Caco-2 (cell line): ENCODE results near the gene SYNPO. TPM values are rescaled to one million over a fixed set of nuclear protein-coding genes. Genes with fewer than 3 reads are reported as not detected.

ENCODE experiments used
- BruUV-seq: library from RNA; stranded (reverse); fragments of 400-500 nt; replicated peaks from 2 replicates; lab custom pipeline; 2021; lab: Mats Ljungman, UMichigan
- CTCF ChIA-PET: fragments of 300-600 bp; sonication (Branson Sonifier 250); formaldehyde crosslinking; loops from one replicate; lab custom pipeline; 2022; ENCODE audit warnings: antibody characterized with exemption; lab: Charles Lee
- POLR2A ChIA-PET: fragments of 300-600 bp; sonication (Branson Sonifier 250); formaldehyde crosslinking; loops from one replicate; lab custom pipeline; 2022; ENCODE audit warnings: antibody characterized with exemption; lab: Charles Lee
- DNase-seq, 2 experiments: peaks; one replicate each; pipeline versions ENCODE4 v3.0.0 to v3.0.0-alpha.2; 2020 to 2022
- H3K27me3 ChIP-seq: replicated peaks from 2 replicates; pipeline ENCODE4 v1.6.0; 2011; ENCODE audit warnings: low read length; ENCODE audit not compliant: control insufficient read depth, insufficient read depth
- H3K36me3 ChIP-seq: 2 replicates; pipeline ENCODE4 v1.5.1; 2011; ENCODE audit warnings: low read length; ENCODE audit not compliant: control insufficient read depth, insufficient read depth
- H3K4me1 ChIP-seq: fragments of 250-450 bp; sonication (Bioruptor Pico); 2 replicates; pipeline ENCODE4 v1.5.1; 2020; ENCODE audit warnings: mild to moderate bottlenecking
- H3K4me3 ChIP-seq: 2 replicates; pipeline ENCODE4 v1.5.1; 2011; ENCODE audit warnings: low read depth, mild to moderate bottlenecking, control low read depth, low read length
- H3K9me3 ChIP-seq: fragments of 250-450 bp; sonication (Bioruptor Pico); 2 replicates; pipeline ENCODE4 v1.5.1; 2020; ENCODE audit warnings: mild to moderate bottlenecking, moderate library complexity
- H3K27ac Mint-ChIP-seq: one replicate; pipeline ENCODE4 v1.8.0; 2022; ENCODE audit warnings: mixed read lengths; ENCODE audit not compliant: unreplicated experiment
- H3K27me3 Mint-ChIP-seq: one replicate; pipeline ENCODE4 v1.8.0; 2022; ENCODE audit warnings: mixed read lengths; ENCODE audit not compliant: insufficient read depth, unreplicated experiment
- H3K36me3 Mint-ChIP-seq: one replicate; pipeline ENCODE4 v1.8.0; 2022; ENCODE audit warnings: mild to moderate bottlenecking, mixed read lengths; ENCODE audit not compliant: insufficient read depth, unreplicated experiment
- H3K4me1 Mint-ChIP-seq: one replicate; pipeline ENCODE4 v1.8.0; 2022; ENCODE audit warnings: low read depth, mixed read lengths; ENCODE audit not compliant: unreplicated experiment
- H3K4me3 Mint-ChIP-seq: one replicate; pipeline ENCODE4 v1.8.0; 2022; ENCODE audit warnings: mild to moderate bottlenecking, moderate library complexity, mixed read lengths; ENCODE audit not compliant: unreplicated experiment
- H3K9me3 Mint-ChIP-seq: one replicate; pipeline ENCODE4 v1.8.0; 2022; ENCODE audit warnings: mixed read lengths; ENCODE audit not compliant: unreplicated experiment
- CTCF ChIP-seq, 2 experiments: fragments of 200-600 bp in 1 of 2; IDR thresholded peaks; 1 replicate in 1 of 2; 2 replicates in 1 of 2; pipeline versions ENCODE4 v1.5.1 to v1.8.0; 2011 to 2022; ENCODE audit warnings: antibody characterized with exemption in 1 of 2, control low read depth in 1 of 2, inconsistent platforms in 1 of 2, low read depth in 1 of 2, low read length in 1 of 2, mild to moderate bottlenecking in 1 of 2, moderate library complexity in 1 of 2; ENCODE audit not compliant: insufficient read depth in 1 of 2, severe bottlenecking in 1 of 2, unreplicated experiment in 1 of 2
- intact Hi-C: fragments of 100-400 bp; cut with micrococcal nuclease; formaldehyde crosslinking; loops from one replicate; pipeline ENCODE4 v1.10.0; 2022; ENCODE audit not compliant: unreplicated experiment
- total RNA-seq: library from RNA; stranded (reverse); gene quantifications from 2 replicates; pipeline ENCODE4 v1.2.3, GENCODE V29; 2022

Gene SYNPO
- total RNA-seq, 1 experiment from 2014 or later: 25.1 TPM

GRCh38 chr5:150661086-150661485, 20.6 kb downstream of the SYNPO start, which contains the start of gene MYOZ3:
Gene MYOZ3, plus strand, starts transcription at chr5:150661251. Its CDS starts 1,691 bp downstream, at chr5:150662942.
- peaks cover 26% of the 10 kb centered on the region for H3K36me3 Mint-ChIP-seq
- BruUV-seq: no TSS peak
- no peaks in the 10 kb centered on the region for H3K36me3 ChIP-seq
- no peak within 1 kb of the TSS for H3K4me3 ChIP-seq
- no peak within 1 kb of the TSS for H3K4me3 Mint-ChIP-seq
- H3K9me3 ChIP-seq: no peaks in the 10 kb centered on the region
- H3K27ac Mint-ChIP-seq: no peak within 1 kb of the TSS
- peaks cover 9% of the 10 kb centered on the region for H3K4me1 Mint-ChIP-seq
- intact Hi-C loops: no loop called here
- H3K27me3 ChIP-seq: no peaks in the 10 kb centered on the region
- peaks cover 4% of the 10 kb centered on the region; the same call in 1 of the 2 replicates for H3K4me1 ChIP-seq
- no peaks in the 10 kb centered on the region for H3K27me3 Mint-ChIP-seq
- CTCF ChIA-PET: interaction anchor here (0.9 to 10.7 kb wide), 3 partner anchors 100 to 186 kb away, joined by 3 to 56 read pairs (median 3); no protein-coding TSS in a partner anchor
- POLR2A ChIA-PET: interaction anchor here (0.6 kb wide), 2 partner anchors 40 to 212 kb away, joined by 3 to 4 read pairs; partner anchors contain the start of gene RBM22
- no peak for DNase-seq
- TF ChIP-seq CTCF (IDR thresholded peaks at IDR 0.05; ENCODE audit: insufficient read depth in 1 of 2, low read depth in 1 of 2, low read length in 1 of 2, severe bottlenecking in 1 of 2, unreplicated experiment in 1 of 2): no peak
- no peaks in the 10 kb centered on the region for H3K9me3 Mint-ChIP-seq

GRCh38 chr5:150661821-150662596, 21.5 kb downstream of the SYNPO start:
- Histone ChIP-seq H3K36me3 (no peaks in the 10 kb centered on the region), H3K9me3 (no peaks in the 10 kb centered on the region), H3K4me3 (no peak overlapping the region), H3K4me1 (peaks cover 4% of the 10 kb centered on the region; the same call in 1 of the 2 replicates), H3K27me3 (no peaks in the 10 kb centered on the region)
- H3K9me3 Mint-ChIP-seq: no peaks in the 10 kb centered on the region
- H3K36me3 Mint-ChIP-seq: peaks cover 17% of the 10 kb centered on the region
- no peak for DNase-seq
- H3K4me1 Mint-ChIP-seq: peaks cover 9% of the 10 kb centered on the region
- no peak overlapping the region for H3K4me3 Mint-ChIP-seq
- no peaks in the 10 kb centered on the region for H3K27me3 Mint-ChIP-seq
- BruUV-seq: no TSS peak
- ChIA-PET POLR2A (interaction anchor here (0.6 kb wide), 1 partner anchor 213 kb away, joined by 4 read pairs; no protein-coding TSS in a partner anchor), CTCF (no interaction called here)
- no peak overlapping the region for H3K27ac Mint-ChIP-seq
- intact Hi-C loops: no loop called here
- TF ChIP-seq CTCF (IDR thresholded peaks at IDR 0.05; ENCODE audit: insufficient read depth in 1 of 2, low read depth in 1 of 2, low read length in 1 of 2, severe bottlenecking in 1 of 2, unreplicated experiment in 1 of 2): no peak

DNA sequence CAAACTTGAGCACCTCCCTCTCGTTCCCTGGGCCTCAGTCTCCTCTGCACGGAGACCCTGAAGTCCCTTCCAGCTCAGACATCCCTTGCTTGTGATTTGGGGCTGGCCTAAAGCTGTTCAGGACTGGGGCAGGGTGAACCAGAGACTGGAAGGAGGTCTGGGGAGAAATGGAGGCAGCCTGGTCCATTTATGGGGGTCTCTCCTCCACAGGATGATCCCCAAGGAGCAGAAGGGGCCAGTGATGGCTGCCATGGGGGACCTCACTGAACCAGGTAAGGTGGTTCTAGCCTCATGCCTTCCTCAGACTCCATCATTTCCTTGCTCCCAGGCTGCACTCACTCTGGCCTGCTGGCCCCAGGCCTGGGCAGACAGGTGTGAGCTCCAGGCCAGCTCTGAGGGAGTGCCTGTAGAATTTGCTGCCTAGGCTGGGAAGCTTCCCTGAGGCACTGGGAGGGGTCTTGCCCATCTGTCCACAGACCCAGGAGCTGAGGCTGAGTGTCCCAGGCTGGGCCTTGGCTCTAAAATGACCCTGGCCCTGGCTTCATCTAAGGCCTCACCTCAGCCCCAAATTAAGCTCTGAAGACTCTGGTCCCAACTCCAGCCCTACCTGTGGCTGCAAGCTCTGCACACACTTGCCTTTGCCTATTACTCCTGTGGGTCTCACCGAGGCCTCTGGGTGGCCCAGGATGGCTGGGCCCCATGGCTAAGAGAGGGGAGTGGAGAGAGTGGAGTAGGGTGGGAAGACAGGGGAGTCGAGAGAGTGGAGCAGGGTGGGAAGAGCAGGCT, 22.5 kb downstream of the SYNPO start:
- no peaks in the 10 kb centered on the region for H3K27me3 Mint-ChIP-seq
- no peak overlapping the region for H3K4me3 Mint-ChIP-seq
- Histone ChIP-seq H3K27me3 (no peaks in the 10 kb centered on the region), H3K36me3 (no peaks in the 10 kb centered on the region), H3K4me1 (no peaks in the 10 kb centered on the region), H3K4me3 (no peak overlapping the region), H3K9me3 (no peaks in the 10 kb centered on the region)
- no TSS peak for BruUV-seq
- ChIA-PET CTCF (no interaction called here), POLR2A (no interaction called here)
- H3K27ac Mint-ChIP-seq: no peak overlapping the region
- peaks cover 13% of the 10 kb centered on the region for H3K36me3 Mint-ChIP-seq
- intact Hi-C loops: no loop called here
- no peaks in the 10 kb centered on the region for H3K9me3 Mint-ChIP-seq
- no peak for DNase-seq
- TF ChIP-seq CTCF (IDR thresholded peaks at IDR 0.05; ENCODE audit: insufficient read depth in 1 of 2, low read depth in 1 of 2, low read length in 1 of 2, severe bottlenecking in 1 of 2, unreplicated experiment in 1 of 2): no peak
- H3K4me1 Mint-ChIP-seq: no peaks in the 10 kb centered on the region
